Activated CD8-positive, alpha-beta memory T cell treated with anti-CD3 and anti-CD28 coated beads, Interleukin-2, amount 50 U/mL, for 48 hours (primary cell): ENCODE measurements around the gene HERC2.
"Not testable (repeated sequence)": the region's sequence is repeated elsewhere in the genome, so short reads cannot be mapped to it uniquely, and the experiment has no call there.

ENCODE experiments used
- DNase-seq: peaks from one replicate; pipeline ENCODE4 v3.0.0-alpha.2; 2020

The HERC2 gene

DNA sequence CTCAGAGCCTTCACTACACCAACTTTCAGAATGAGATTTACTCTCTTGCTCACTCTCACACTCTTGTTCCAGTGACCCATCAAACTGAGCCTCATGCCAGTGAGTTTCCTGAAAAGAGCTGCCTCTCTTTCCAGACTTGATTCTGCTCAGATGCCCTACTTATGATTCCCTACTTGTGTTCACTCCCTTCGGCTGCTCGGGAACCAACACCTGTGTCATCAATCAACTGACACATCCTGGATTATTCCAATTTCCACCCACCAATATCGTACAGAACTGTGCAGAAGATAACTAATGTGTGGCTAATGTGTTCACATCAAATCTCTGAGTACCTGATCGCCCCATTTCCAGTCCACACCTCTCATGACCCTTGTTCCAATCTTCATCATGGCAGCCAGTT is 100.3 kb downstream of the HERC2 start:
- DNase-seq, result not testable (repeated sequence)

DNA sequence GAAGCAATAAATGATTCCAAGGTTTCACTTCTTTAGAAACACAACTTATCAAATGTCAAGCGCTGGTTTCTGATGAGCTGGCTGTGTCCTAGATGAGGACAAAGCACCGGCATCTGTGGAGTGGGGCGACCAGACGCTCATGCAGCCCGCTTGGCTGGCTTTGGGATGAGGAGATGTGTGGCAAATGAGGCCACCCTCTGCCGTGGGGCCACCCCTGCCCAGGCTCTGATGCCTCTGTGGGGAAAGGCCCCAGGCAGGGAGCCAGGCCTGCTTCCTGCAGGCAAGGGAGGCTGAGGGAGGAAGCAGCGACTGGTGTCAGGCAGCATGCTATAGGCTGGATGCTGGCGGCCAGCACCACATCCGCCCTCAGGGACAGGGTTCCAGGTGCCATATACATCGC is 102.9 kb downstream of the HERC2 start:
- DNase-seq, result no peak

DNA sequence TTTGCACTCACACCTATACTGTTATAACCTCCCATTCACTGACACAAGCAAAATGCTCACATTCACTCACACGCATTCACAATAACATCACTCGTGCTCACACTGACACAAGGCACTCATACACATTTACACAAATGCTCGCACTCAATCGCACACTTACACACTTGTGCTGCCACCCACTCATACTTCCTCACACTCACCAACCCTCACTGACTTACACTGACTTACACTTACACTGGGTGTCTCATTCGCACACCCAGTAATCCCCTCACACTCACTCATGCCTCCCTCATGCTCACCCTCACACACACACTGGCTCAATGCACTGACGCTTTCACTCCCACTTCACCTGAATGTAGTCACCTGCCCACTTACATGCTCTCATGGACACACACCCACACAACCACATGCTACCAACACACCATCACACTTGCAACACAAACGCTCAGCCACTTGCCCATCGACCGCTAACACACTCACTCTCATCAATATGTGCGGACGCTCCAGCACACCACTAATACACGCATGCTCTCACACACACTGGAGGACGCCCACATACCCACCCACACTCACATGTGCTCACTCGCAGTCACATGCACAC is 104.9 kb downstream of the HERC2 start:
- not testable (repeated sequence) for DNase-seq

DNA sequence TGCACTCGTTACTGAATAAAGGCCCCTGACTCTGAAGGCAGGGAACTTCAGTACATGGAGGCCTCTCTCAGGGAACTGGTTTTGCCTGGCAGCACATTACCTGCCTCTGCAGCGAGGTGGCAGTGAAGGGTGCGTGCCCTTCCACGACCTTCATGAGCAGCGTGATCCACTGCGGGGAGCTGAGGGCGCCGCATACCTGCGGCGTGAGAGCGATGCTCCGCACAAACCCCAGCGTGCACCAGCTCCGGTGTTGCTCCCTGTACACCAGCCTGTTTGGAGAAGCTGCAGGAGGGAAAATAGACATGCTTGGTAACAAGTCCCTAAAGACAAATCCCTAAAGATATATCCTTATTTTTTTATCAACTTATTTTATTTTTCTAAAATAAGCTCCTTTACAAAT is 106.5 kb downstream of the HERC2 start:
- DNase-seq, result not testable (repeated sequence)

DNA sequence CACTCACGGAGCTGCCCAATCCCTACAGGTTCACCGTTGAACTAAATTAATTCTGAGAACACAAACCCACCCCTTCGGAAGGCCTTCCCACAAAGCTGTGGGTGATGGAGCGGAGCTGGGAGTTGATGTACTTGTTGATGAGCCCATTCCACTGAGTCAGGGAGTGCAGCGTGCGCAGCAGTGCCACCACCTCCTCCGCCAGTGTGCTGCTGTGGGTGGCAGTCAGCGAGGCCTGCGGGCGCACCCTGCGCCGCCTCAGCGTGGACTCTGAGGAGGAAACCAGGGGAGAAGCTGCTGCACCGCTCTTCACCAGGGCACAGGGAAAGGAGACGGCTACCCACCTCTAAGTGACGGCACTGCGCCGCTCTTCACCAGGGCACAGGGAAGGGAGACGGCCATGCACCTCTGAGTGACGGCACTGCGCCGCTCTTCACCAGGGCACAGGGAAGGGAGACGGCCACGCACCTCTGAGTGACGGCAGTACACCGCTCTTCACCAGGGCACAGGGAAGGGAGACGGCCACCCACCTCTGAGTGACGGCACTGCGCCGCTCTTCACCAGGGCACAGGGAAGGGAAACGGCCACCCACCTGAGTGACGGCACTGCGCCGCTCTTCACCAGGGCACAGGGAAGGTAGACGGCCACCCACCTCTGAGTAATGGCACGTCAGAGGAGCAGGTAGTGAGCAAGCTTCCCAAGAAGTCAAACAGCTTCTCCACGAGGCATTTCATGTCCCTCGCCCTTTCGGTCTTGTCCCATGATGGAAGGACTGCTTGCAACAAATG is 107.8 kb downstream of the HERC2 start:
- DNase-seq, result not testable (repeated sequence)

DNA sequence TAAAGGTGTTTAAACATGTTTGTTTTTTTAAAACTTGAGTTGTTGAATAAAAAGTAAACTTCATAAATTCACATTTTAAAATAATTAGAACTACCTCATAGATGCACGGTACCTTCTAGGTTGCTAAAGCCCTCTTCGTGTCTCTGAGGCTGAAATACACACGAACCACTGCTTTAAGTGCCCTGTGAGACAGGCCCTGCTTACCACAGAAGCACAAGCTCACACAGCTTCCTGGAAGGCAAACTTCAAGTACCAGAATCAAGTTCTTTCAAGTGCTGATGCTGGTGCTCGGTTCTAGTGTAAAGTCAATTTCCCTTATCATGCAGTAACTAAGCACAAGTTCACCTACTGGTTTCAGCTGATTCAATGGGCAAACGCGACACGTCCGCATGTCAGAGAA is 108.6 kb downstream of the HERC2 start:
- DNase-seq, result not testable (repeated sequence)

DNA sequence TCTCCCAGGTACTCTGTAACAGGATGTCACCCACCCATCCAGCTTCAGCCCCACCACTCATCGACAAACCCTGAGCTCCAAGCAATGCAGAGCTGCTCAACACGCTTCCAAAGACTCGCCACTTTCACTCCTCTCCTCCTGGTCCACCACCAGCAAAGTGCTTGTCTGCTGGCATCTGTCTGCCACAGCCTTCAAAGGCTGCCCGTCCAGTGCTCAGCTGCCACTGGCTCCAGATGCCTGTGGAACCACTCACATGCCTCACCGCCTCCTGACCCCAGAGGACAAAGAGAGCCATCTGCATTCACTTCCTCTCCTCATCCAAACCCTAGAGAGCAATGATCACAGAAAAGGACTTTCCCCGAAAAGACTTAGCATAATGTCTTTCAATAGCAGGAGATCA is 113.4 kb downstream of the HERC2 start:
- DNase-seq, result no peak

DNA sequence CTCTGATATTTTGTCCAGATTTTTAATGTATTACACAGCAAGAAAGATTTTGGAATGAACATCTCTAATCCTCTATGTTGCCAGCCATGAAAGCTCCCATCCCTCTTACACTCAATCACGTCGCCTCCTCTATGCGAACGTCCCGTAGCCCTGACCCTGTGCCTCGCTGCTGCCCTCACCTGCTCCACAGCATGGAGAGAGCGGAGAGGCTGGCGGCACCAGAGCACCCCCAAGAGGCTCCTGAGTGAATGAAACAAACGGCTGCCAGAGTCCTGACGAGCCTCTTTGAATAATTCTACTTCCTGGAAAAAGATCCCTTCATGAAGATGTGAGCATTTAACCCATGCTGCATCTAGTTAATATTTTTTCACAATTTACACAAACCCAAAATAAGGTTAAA is 116.3 kb downstream of the HERC2 start:
- not testable (repeated sequence) for DNase-seq

DNA sequence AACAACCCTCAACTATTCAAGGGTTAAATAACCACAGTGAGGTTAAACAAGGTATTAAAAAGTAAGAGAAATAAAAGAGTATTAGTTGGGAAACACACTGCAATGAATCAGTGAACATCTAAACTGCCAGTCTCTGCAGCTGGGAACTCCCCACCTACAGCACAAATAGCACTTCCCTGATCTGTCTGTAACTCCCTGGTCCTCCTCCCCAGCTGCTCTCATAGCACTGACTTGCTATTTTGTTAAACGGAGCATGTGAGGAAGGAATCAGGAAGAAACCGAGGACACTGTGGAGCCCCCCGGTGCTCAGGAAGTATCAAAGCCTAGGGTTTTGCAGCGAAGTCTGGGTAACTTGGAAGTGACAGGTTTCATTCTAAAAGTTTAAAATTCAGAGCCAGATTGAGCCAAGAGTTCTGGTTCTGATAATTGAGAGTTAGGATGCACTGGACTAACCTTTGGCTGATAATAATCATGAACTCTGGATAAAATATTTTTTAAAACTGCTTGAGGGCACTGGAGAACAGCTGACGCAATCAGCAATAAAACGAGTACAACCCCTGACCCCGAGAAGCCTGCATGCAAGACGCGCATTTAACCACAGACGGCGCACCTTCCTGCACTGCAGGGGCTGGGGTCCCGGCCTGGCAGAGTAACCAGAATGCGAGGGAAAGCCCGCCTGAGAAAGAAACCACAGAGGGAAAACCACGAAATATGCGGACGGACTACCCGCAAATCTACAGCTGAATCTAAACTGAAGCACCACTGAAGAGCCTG is 118.7 kb downstream of the HERC2 start:
- DNase-seq, result not testable (repeated sequence)

DNA sequence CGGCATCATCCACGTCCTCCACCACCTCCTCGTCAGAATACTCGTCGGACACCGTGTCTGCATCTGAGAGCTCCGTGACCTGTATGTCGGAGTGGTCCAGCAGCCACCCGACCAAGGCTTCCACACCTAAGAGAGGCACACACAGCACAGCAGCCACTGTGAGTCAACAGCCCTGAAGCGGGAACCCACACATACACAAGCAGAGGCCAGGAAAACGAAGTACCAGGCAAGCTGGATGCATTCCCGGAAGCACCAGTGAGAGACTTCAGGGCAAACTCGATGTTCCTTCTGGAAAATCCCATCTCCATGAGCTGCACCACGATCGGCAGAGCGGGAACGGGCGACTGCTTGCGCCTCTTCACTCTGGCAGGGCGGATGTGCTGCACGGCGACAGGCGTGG is 119.9 kb downstream of the HERC2 start:
- DNase-seq, result not testable (repeated sequence)

DNA sequence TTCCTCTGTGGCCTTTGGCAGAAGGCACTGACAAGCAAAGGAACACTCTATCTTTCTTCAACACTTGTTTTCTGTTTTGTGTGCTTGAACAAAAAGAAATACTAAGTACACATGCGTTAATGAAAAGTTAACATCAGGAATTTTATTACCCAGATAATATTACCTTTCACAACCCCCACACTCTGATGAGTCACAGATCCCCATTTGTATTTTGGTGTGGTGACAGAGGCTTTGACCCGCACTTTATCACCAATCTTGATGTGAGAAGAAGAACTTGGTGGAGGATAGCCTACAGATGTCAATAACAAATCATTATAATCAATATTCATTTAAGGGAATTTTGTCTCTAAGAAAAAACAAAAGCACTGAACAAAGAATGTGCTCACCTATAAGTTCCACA is 123.8 kb downstream of the HERC2 start:
- not testable (repeated sequence) for DNase-seq

DNA sequence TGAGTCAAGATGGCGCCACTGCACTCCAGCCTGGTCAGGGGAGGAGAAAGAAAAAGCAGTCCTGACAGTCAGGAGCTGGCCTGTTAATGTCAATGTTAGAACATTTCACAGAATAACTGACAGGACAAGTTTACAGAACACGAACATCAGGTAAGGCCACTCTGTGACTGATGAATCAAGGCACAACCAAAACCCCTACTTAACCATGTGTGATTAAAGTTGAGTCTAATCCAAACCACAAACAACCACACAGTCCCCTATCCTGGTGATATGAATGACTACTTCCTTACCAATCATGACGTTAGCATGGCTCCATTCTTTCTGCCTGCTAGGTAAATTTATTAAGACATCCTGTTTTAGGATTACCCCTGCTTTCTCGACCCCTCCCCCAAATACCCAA is 124.3 kb downstream of the HERC2 start:
- DNase-seq, result not testable (repeated sequence)

DNA sequence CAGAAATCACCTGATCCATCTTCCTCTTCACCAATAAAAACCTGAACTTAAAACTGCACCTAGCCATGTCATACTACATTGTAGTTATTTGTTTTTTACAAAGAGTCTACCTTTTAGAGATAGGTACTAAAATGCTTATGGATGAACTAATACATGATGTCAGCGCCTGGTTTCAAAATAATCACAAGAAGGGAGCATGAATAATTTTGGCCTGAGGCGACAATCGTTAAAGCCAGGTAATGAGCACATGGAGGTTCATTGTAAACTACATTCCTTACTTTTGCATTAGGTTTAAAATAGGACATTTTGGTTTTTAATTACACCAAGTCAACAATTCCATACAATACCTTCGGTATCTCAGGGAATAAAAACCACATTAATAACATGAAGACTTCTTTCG is 125.4 kb downstream of the HERC2 start:
- DNase-seq, result not testable (repeated sequence)

DNA sequence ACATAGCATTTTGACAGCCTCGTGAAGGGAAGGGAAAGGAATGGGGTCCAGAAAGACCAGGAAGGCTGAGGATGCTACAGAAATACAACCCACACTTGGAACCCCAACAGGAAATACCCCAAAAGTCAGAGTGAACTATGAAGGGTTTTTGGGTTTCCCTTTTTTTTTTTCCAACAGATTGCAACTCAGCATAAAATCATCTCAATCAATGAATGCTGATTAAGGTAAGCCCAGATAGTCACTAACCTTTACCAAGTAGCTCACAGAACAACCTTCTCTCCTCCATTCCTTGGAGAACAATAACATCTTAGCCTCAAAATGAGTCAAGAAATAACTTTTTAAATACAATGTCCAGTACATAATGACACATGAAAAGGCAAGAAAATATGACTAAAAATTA is 129.2 kb downstream of the HERC2 start:
- DNase-seq, result no peak

DNA sequence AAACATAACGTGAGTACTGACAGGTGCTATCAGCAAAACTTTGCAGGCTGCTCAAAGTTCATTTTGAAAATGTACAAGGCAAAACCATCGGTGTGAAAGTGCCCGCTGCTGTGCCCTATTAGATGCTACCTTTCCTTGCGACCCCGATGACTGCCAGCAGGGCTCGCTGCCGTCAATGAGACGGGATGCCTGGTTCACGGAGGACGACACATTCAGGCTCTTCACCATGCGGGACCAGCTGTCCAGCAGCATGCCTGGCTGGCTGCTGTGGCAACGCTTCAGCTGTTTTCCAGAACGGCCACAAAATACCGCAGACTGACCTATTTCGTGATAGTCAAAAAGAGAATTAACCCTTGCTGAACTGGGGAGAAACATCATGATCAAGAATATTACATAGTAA is 130.1 kb downstream of the HERC2 start:
- no peak for DNase-seq

DNA sequence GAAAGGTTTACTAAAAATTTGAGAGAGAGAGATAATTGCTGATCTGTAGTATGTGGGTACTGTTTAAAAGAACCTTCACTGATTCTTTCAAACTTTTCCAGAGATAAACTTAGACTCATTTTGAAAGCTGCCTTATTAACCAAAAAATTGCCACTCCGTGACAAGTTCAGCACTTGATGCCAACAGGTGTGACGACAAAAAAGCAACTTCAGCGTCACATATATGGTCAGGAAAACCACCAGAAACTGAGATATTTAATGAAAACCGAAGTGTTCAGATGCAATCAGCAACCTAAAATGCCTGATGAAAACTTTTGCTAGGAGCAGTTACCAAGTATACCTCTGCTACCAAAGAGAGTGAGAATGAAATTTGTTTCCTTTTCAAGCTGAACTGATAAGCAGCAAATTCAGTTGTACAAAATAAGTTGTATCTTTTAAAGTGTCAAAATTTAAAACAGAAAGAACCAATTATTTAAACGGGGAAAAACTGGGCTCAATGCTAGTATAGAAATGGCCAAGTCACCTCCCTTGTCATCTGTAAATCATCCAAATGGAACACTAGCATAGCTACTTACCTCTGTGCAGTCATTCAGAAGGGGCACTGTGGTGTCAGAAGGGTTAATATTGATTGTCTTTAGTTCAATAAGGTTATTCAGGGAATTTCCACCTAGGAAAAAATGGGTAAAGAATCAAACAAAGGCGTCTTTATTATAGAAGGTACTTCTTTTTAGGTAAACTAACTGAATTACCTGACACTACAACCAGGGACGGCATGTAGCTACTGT is 131.4 kb downstream of the HERC2 start:
- DNase-seq, result no peak

DNA sequence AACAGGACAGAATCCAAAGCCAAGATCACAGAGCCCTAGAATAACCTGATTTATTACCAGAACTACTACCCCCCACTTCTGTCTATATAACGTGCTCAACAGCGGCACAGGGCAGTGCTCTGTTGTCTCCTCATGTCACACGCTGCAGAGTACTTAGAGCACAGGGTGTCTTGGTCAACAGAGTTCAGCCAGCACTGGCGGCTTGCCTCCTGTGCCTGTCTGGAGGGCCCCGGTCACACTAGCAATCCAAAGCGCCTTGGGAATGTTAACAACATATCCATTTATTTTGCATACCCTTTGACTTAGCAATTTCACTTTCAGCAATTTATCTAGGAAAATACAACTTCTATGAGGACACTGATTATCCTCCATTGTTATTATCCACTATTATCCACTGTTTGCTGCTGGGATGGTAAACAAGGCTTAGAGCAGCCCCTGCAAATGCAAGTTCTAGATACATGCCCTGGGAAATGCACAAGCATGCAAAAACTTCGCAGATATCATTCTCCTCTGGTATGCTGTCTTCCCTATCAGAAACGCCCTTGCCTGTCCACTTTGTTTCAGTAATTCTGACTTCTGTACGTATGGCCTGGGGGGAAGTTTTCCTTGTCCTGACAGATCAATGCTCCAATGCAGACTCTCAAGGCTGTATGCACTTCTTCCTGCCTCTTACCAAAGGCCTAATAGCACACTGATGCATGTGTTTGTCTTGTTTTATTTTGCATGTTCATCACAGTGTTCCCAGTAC is 136.7 kb downstream of the HERC2 start:
- no peak for DNase-seq

DNA sequence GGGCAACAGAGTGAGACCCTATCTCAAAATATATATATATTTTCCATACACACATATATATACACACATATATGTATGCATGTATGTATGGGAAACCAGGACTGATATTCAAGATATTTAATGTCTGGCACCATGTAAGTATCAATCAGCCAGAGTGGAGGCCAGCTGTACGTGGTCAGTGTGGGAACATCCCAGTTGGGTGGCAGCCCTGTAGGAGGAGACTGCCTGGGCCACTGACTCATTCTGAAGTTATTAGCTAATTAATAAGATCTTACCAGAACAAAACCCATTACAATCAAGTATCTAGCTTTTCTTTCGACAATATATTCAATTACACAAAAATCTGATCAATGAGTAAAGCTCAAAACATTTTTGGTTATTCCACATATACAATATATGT is 137.8 kb downstream of the HERC2 start:
- DNase-seq, result no peak

DNA sequence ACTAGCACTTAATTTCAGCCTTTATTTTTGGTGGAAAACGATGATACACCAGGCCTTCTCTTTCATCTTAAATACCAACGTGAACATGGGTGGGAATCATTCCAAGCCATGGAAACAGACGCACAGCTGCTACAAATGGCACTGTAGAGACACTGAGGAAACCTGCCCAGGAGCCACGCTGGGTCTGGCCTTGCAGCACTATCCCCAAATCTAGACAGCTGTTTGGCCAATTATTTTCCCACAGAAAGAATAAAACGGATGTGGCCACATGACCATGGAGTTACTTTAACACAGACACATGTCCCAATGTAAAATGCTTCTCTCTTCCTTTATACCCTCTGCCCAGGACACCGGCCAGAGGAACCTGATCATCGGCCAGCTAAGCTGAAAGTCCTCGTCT is 139.2 kb downstream of the HERC2 start:
- no peak for DNase-seq

DNA sequence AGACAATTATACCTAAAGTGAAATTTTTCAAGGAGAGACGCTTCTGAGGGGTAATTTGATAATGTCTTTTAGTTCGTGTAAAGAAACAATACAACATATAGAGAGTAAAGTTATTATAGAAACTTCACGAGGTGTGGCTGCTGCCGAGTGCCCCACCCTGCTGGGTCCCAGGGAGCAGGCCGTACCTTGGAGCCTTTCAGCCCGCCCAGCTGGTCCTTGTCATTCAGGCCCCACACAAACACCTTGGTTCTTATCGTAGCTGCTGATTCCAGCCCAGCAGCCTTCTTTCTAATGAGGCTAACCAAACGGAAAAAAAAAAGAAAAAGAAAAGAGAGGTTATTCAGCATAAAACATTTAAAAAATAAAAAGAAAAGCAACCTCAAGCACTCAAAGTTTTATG is 139.8 kb downstream of the HERC2 start:
- DNase-seq, result no peak

DNA sequence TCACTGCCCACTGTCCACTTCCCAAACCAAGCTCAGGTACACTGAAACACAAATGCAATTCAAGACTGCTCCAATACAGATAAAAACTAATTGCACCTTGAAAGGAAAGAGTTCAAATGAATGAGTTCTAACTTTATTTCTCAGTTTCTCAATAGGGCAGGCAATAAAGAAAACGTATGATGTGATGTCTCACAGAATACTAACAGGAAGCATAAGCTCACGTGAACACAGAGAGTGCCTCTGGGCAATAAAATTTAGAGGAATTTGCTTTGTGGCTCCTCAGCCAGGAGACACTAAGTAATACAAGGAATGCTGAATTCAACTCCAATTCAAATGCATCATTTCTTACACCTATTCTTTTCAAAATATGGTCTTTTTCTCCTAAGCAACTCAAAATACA is 140.6 kb downstream of the HERC2 start:
- no peak for DNase-seq

DNA sequence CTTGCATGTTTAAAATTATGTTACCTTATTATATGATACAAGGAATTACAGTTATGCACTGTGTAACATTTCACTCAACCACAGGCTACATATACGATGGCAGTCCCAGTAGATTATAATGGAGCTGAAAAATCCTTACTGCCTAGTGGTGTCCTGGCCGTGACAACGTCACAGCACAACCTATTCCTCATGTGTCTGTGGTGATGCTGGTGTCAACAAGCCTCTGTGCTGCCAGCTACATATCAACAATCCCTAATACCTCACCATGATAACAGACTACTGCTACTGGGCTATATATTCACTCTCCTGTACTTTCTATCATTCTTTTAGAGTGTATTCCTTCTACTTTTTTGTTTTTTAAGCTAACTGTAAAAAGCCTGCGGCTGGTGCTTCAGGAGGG is 142.7 kb downstream of the HERC2 start:
- no peak for DNase-seq
